HepG2 (cell line): ENCODE results near the gene TRIM8. TPM values are rescaled to one million over a fixed set of nuclear protein-coding genes. Genes with fewer than 3 reads are reported as not detected.

Experiments
- ARNT ChIP-seq: fragments of 450-650 bp; IDR thresholded peaks from 2 replicates; pipeline ENCODE4 v1.6.1; 2017
- CREBL2 ChIP-seq: sonication (generic); formaldehyde crosslinking; IDR thresholded peaks from 2 replicates; pipeline ENCODE4 v1.8.1; 2023; ENCODE audit warnings: missing genetic modification reagents, mild to moderate bottlenecking, borderline replicate concordance
- HNF1A ChIP-seq, 2 experiments: sonication (generic) in 1 of 2; formaldehyde crosslinking in 1 of 2; IDR thresholded peaks; 2 replicates each; pipeline versions ENCODE4 v1.4.0 to v1.6.1; 2016 to 2020; ENCODE audit warnings: borderline replicate concordance in 1 of 2, low read depth in 1 of 2, mild to moderate bottlenecking in 1 of 2, missing genetic modification reagents in 1 of 2
- MIXL1 ChIP-seq: IDR thresholded peaks from 2 replicates; pipeline ENCODE4 v1.6.1; 2016
- NONO ChIP-seq, 2 experiments: fragments of 450-650 bp in 1 of 2; sonication (generic) in 1 of 2; formaldehyde crosslinking in 1 of 2; IDR thresholded peaks in 1 of 2; conservative IDR thresholded peaks in 1 of 2; 2 replicates each; pipeline versions ENCODE4 v1.6.1 to v1.8.0; 2017 to 2022; ENCODE audit warnings: mild to moderate bottlenecking in 1 of 2, missing genetic modification reagents in 1 of 2, moderate library complexity in 1 of 2
- NR2F2 ChIP-seq: IDR thresholded peaks from 2 replicates; pipeline ENCODE4 v1.6.1; 2012; ENCODE audit warnings: low read depth, inconsistent platforms, borderline replicate concordance
- POLR2AphosphoS5 ChIP-seq: IDR thresholded peaks from 2 replicates; pipeline ENCODE4 v1.6.1; 2012; ENCODE audit warnings: low read depth, low read length
- SATB2 ChIP-seq: sonication (generic); formaldehyde crosslinking; IDR thresholded peaks from 2 replicates; pipeline ENCODE4 v1.5.0; 2020; ENCODE audit warnings: missing genetic modification reagents
- ZC3H4 ChIP-seq: sonication (generic); formaldehyde crosslinking; IDR thresholded peaks from 2 replicates; pipeline ENCODE4 v1.4.0; 2020; ENCODE audit warnings: missing genetic modification reagents, borderline replicate concordance
- ZKSCAN5 ChIP-seq: sonication (generic); formaldehyde crosslinking; IDR thresholded peaks from 2 replicates; pipeline ENCODE4 v1.5.1; 2020; ENCODE audit warnings: mild to moderate bottlenecking, missing genetic modification reagents
- ZNF770 ChIP-seq: sonication (generic); formaldehyde crosslinking; IDR thresholded peaks from 2 replicates; pipeline ENCODE4 v1.5.0; 2020; ENCODE audit warnings: mild to moderate bottlenecking, missing genetic modification reagents
- polyA plus RNA-seq, 8 experiments: library from polyadenylated mRNA; depleted of rRNA in 3 of 8; stranded (reverse) in 7 of 8; unstranded in 1 of 8; fragments of >200 nt; fragmentation: Illumina TruSeq in 4 of 8; extraction: Trizol in 4 of 8; gene quantifications; 2 replicates each; pipeline versions ENCODE4 v1.2.1 to v1.2.3, GENCODE V29; 2011 to 2016; ENCODE audit warnings: low read depth in 4 of 8, missing spikeins in 1 of 8, mixed read lengths in 1 of 8; ENCODE audit not compliant: insufficient read depth in 1 of 8
- total RNA-seq, 5 experiments: library from RNA; depleted of rRNA; stranded (reverse); fragments of >200 nt; fragmentation: Illumina TruSeq; extraction: Trizol; gene quantifications; 2 replicates each; pipeline ENCODE4 v1.2.3, GENCODE V29; 2016; ENCODE audit warnings: low read depth in 1 of 5

TRIM8 gene
- total and polyA plus RNA-seq, 2 of the 13 experiments (the other 11 are each of a cell fraction or from before 2014, with no cell fraction given) = 38.9 to 66.5 TPM

- TF ChIP-seq HNF1A (IDR thresholded peaks at IDR 0.05; ENCODE audit: low read depth) = no peak
- no peak for TF ChIP-seq HNF1A (CRISPR knock-in tag; IDR thresholded peaks at IDR 0.05; ENCODE audit: borderline replicate concordance)
- TF ChIP-seq POLR2AphosphoS5 = no peak
- no peak for TF ChIP-seq NONO (IDR thresholded peaks at IDR 0.05)
- no peak for TF ChIP-seq NONO (CRISPR knock-in tag; conservative IDR thresholded peaks at IDR 0.05)
- no peak for TF ChIP-seq ZKSCAN5 (CRISPR knock-in tag)
- no peak for TF ChIP-seq NR2F2
- TF ChIP-seq MIXL1 (CRISPR knock-in tag) = no peak
- no peak for TF ChIP-seq ZNF770 (CRISPR knock-in tag)
- no peak for TF ChIP-seq SATB2 (CRISPR knock-in tag)
- TF ChIP-seq ARNT = no peak
- TF ChIP-seq CREBL2 (CRISPR knock-in tag) = no peak
- TF ChIP-seq ZC3H4 (CRISPR knock-in tag) = no peak
Measured at GRCh38 chr10:102630663-102631062, 13.6 kb upstream of the TRIM8 start (continued).
